GM19467 (cell line): Measurements from ENCODE around the gene MAP3K12.
A peak's percentile ranks its signal among the peaks of the same experiment; 100 is the strongest.
"Not testable (repeated sequence)": the region's sequence is repeated elsewhere in the genome, so short reads cannot be mapped to it uniquely, and the experiment has no call there.

Source experiments
- ATAC-seq: cut with Tn5 transposase; IDR thresholded peaks from one replicate; pipeline ENCODE4 v1.9.1; 2021; ENCODE audit warnings: mild to moderate bottlenecking, moderate library complexity; ENCODE audit not compliant: unreplicated experiment

Gene MAP3K12

GRCh38 chr12:53492830-53493609 is 6.2 kb downstream of the MAP3K12 start:
- peak; percentile 89 for ATAC-seq

- ATAC-seq: no peak
Observed at GRCh38 chr12:53492188-53492587, 7.1 kb downstream of the MAP3K12 start.

GRCh38 chr12:53489242-53489864 is 9.9 kb downstream of the MAP3K12 start:
- ATAC-seq: no peak

GRCh38 chr12:53486736-53487487 is 12.3 kb downstream of the MAP3K12 start:
- no peak for ATAC-seq

GRCh38 chr12:53485955-53486735 is 13.1 kb downstream of the MAP3K12 start:
- ATAC-seq: no peak

DNA sequence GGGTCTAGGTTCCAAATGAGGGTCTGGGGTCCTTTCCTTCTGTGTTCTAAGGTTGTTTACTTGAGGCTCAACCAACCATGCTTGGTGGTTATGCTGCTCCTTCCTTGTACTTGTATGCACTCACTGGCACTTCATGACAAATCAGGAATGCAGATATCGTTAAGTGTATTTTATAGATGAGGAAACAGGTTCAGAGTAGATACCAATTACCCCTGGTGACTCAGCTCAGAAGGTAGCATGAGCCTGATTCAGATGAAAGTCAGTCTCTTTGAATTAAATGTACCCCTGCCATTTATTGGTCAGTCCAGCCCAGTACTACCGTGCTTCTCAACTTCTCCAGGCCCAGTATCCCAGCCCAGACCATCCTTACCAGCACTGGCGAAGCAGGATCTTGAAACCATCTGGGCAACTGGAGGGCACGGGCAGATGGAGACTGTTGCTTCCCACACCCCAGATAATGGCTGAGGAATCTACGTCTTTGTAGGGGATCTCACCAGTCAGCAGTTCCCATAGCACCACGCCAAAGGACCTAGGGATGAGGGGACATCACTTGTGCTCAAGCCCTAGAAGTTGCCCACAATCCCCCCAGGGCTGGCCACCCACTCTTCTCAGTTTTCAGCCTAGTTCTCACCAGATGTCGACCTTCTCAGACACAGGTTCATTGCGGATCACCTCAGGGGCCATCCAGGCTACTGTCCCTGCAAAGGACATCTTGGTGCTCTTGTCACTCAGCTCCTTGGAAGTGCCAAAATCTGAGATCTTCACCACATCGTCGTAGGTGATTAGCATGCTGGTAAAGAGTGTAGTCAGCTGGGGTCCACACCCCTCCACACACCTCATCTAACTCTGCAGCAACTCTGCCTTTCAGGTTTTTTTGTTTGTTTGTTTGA is 14.3 kb downstream of the MAP3K12 start:
- ATAC-seq: no peak

DNA sequence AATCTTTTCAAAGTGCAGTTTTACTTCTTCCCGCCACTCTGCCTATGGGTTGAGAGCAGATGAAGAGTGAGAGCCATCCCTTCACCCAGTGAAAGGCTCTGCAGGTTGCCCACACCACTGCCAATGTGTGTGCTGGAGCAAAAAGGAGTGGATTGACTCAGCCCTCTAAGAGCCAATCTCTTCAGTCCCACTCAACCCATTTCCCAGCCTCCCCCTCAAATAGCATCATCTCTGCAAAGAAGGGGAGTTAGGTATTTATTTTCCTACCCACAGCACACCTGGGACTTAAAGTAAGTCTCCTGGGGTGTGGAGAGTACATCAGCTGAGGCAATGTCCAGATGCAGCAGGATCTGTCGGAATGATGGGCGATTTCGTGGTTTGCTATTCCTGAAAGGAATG is 15.3 kb downstream of the MAP3K12 start:
- ATAC-seq: no peak

DNA sequence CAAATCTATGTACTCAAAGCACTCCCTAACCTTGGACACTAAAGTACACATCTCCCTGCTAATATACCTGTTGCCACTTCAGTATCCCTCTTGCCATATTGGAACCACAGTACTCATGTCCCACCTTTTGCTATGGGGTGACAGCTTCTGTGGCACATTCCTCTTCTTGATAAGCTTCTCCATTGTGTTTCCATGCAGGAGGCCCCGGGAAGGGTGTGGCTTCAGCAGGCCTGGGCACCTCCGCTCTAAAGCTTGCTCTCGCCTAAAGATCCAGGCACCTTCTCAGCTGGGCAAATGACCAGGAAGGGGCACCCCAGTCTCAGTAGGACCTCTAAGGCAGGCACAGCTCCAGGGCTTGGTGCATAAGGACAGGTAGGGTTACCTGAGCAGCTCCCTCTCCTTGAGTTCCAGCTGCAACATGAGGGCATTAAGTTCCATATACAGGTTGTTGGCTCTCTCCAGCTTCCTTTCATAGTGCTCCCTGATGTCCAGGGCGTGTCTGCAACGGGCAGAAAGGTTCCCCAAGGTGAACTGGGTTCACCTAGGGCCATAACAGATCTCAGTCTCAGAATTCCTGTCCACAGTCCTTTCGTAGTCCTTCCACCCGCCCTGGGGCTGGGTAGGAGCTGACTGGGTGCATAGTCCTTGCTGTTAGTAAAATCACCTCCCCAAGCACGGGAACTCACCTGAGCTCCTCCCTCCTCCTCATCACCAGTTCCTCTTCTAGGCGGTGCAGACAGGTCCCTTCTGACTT is 15.9 kb downstream of the MAP3K12 start:
- ATAC-seq: no peak

DNA sequence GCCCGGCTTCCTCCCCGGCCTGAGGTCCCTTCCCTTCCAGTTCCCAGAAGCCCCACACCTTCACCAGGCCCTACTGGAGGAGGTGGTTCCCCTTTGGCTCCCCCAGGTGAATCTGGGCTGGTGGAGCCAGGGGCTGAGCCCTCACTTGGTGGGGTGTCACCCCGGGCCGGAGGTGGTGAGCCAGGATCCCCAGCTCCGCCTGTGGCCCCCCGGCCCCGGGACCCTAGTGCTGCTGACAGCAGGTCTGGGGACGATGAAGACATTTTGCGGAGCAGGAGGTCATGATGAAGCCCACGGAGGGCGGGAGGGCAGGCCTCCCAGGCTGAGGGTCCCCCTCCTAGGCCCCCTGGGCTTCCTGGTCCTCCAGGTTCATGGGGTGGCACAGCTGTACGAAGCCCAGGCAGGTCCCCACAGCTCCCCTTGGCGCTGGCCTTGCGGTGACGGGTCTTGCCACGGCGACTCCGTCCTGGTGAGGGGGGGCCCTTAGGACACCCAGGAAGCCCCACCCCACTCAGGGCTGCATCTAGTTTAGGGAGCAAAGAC is 16.6 kb downstream of the MAP3K12 start:
- no peak for ATAC-seq

DNA sequence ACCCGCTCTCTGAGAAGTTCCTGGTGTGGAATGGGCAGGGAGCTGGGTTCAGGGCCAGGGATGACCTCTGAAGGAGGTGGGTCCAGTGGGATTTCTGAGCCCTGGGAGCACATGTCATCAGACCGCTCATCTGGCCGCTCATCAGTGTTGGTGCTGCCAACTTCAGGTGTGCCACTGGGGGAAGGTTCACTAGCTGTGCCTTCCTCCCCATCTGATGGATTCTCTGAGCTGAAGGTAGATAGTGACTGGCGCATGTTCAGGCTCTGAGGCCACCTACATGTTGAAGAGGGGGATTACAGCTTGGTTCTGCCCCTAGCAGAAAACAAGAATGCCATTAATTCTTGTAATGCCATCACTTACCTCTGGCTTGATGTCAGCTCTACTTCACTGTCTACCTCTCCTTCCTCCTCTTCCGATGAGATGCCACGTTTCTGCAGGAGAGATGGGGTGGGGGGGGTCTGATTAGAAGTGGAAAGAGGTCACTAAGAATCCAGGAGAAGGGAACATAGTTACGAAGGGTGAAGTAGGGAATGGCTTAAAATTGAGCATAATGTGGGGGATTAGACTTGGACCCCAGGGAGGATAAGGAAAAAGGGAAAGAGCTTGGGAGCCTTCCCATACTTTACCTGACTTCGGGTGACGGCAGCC is 17.2 kb downstream of the MAP3K12 start:
- no peak for ATAC-seq

DNA sequence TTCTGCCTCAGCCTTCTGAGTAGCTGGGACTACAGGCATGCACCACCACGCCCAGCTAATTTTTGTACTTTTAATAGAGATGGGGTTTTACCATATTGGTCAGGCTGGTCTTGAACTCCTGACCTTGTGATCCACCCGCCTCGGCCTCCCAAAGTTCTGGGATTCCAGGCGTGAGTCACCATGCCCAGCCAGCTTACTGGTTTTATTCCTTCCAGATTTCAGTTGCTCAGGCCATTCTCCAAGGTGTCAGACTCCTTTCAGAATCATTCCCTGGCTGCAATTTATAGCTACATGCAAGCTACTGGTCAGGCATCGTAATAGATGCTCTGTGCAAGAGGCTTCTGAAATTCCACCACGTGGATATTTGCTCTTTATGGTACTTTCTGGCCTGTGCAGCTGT is 17.8 kb downstream of the MAP3K12 start:
- not testable (repeated sequence) for ATAC-seq

DNA sequence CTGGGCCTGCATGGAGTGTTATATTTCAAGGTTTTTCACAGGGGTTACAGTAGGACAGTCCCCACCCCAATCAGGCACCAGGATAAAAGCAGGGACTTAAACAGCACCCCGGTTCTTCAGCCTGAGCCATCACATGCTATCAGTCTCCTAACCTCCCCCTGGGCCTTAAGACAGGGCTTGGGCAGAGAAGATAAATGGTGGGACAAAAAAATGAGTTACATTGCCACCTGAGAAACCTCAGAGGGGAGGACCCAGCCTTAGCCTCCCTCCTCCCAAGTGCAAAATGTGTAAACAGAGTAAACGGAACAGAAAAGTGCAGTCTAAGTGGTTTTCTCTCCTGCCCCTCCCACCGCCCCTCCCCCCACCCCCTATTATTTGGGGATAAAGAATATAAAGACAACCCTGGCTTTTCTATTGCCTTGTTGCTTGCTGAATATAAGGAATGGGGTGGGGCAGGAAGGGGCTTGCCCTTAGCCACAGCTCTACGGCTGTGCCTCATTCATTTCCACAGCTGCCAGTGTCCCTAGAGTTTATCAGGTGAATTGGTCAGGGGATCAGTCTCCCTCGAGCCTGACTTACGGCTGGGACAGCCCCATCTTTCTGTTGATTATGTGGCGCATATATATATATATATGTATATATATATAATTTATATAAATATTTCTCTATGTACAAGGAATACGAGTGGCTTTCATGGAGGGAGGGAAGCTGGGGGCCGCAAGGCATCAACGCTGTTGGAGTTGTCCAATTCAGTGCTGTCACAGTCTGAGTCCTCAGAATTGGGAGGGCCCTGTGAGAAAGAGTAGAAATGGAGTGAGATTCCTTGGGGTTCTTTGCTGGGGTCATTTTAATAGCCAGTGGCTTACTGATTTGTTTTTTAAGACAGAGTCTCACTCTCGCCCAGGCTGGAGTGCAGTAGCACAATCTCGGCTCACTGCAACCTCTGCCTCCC is 18.5 kb downstream of the MAP3K12 start:
- ATAC-seq: no peak

DNA sequence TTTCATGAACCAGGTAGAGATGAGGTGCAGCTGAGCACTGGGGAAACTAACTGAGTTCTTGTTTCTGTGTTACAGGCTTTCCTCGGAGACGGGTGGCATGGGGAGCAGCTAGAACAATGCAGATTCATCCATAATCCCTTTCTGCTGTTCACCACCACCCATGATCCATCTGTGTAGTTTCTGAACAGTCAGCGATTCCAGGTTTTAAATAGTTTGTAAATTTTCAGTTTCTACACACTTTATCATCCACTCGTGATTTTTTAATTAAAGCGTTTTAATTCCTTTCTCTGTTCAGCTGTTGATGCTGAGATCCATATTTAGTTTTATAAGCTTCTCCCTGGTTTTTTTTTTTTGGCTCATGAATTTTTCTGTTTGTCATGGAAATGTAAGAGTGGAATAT is 19.9 kb downstream of the MAP3K12 start:
- no peak for ATAC-seq

GRCh38 chr12:53478865-53479264 is 20.4 kb downstream of the MAP3K12 start:
- ATAC-seq: no peak

GRCh38 chr12:53476769-53477209 is 22.5 kb downstream of the MAP3K12 start:
- no peak for ATAC-seq

DNA sequence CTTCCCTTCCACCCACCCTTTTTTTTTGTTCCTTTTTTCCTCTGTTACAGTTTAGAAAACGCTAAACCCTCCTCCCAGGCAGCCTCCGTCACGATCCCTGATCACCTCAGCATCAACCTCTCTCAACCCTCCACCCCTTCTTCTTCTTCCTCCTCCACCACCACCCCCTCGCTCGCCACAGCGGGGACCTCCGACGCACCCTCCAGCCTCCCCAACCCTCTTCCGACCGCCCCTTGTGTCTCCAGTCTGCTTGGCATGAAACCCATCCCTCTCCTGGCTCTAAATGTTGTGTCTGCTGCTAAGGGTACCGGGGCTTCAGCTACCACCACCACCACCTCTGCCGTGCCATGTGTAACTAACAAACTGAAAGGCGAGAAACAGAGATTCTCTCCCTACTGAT is 24.4 kb downstream of the MAP3K12 start:
- no peak for ATAC-seq

DNA sequence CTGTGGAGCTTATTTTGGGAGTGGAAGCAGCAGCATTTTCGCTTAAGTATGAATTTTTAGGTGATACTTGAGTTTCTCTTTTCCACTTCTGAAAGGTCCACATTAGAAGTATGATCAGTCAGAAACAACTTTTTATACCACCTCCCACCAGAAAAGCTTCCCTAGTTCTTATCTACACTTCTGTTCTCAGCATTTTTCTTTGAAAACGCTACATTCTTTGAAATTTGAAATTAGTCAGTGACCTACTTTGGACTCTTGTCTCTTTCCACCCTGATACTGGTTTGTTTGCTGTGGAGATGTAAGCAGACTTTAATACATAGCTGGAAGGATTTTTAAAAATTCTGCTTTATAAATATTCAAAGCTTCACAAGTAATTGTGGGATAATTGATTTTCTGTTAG is 25.2 kb downstream of the MAP3K12 start:
- ATAC-seq: no peak
